ENCODE measurements around the gene RPRD1B. TPM values are rescaled to one million over a fixed set of nuclear protein-coding genes. Genes with fewer than 3 reads are reported as not detected.

RPRD1B gene
- total and polyA plus RNA-seq, 2 of the 4 experiments (the other 2 are of a cell fraction) = 8.4 to 9.9 TPM

DNA sequence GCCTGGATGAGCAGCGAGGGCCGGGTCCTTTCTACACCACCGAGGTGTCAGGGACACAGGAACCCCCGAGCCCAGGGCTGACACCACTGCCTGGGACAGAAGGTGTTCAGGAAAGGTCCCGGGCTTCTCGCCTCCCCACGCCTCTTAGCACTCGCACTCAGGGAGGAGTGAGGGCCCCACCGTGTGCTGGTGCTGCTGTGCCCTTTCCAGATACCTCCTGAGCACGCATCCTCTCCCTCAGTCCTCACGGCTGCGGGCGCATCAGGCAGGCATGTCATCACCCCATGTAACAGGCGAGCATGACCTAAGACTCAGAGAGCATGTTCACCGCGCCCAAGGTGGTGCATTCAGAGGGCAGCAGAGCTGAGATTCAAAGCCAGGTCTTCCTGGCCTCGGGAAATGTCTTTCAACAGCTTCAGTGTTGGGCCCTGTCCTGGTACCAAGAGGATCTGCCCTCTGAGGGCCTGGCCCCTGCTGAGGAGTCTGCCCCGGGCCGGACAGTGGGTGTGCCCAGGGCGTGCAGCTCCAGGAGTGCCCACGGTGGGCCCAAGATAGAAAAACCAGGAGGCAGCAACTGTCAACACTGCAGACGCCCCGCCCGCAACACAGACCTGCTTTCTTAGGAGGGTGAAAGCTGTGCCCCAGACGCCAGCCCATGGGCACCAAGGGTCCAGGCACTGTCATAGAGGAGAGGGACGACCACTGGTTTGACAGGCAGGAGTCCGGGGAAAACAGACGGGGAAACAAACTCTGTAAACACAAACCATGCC, 102.3 kb downstream of the RPRD1B start:
- H4K91ac ChIP-seq (ENCODE audit: insufficient read depth, low read depth, low read length) = peak overlapping the region; percentile 68
- no peaks in the 10 kb centered on the region for H3K27me3 ChIP-seq (ENCODE audit: control insufficient read depth, insufficient read depth, low read length)
- no peak for TF ChIP-seq POLR2A (IDR thresholded peaks at IDR 0.05; ENCODE audit: low read depth, low read length)
- no peak for TF ChIP-seq MAZ (IDR thresholded peaks at IDR 0.05; ENCODE audit: borderline replicate concordance, low read depth, low read length)
- TF ChIP-seq FOS (IDR thresholded peaks at IDR 0.05; ENCODE audit: low read depth, low read length) = no peak
- TF ChIP-seq RFX5 (IDR thresholded peaks at IDR 0.05; ENCODE audit: low read depth, low read length) = no peak
- TF ChIP-seq RAD21 (IDR thresholded peaks at IDR 0.05; ENCODE audit: low read length) = no peak
- TF ChIP-seq CTCF (conservative IDR thresholded peaks at IDR 0.05; ENCODE audit: low read depth, low read length) = no peak
- TF ChIP-seq SMC3 (IDR thresholded peaks at IDR 0.05; ENCODE audit: low read depth, low read length) = no peak
- no peak for TF ChIP-seq NFE2L2 (IDR thresholded peaks at IDR 0.05; ENCODE audit: low read depth, low read length)
- no peak for TF ChIP-seq USF2 (IDR thresholded peaks at IDR 0.05; ENCODE audit: low read depth, low read length)
- no peak for TF ChIP-seq MAFK (IDR thresholded peaks at IDR 0.05; ENCODE audit: low read depth, low read length)
- no peak for TF ChIP-seq MXI1 (IDR thresholded peaks at IDR 0.05; ENCODE audit: borderline replicate concordance, low read depth, low read length)
- TF ChIP-seq, protein P1, sequence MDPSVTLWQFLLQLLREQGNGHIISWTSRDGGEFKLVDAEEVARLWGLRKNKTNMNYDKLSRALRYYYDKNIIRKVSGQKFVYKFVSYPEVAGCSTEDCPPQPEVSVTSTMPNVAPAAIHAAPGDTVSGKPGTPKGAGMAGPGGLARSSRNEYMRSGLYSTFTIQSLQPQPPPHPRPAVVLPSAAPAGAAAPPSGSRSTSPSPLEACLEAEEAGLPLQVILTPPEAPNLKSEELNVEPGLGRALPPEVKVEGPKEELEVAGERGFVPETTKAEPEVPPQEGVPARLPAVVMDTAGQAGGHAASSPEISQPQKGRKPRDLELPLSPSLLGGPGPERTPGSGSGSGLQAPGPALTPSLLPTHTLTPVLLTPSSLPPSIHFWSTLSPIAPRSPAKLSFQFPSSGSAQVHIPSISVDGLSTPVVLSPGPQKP (IDR thresholded peaks at IDR 0.05; ENCODE audit: borderline replicate concordance, low read depth, low read length) = no peak
- no peak for TF ChIP-seq BHLHE40 (IDR thresholded peaks at IDR 0.05; ENCODE audit: low read depth, low read length)
- no peak overlapping the region for H2BK15ac ChIP-seq (ENCODE audit: low read depth, low read length)
- H4K8ac ChIP-seq (ENCODE audit: low read depth in 2 of 2, low read length in 2 of 2) = peak overlapping the region in 1 of 2 experiments; percentile 70; a peak in 2 of 4 replicates
- H4K5ac ChIP-seq (ENCODE audit: low read depth, low read length) = no peak overlapping the region
- H4K20me1 ChIP-seq (ENCODE audit: insufficient read depth, low read length) = no peaks in the 10 kb centered on the region
- H3K4me3 ChIP-seq (ENCODE audit: insufficient read depth, low read depth, low read length) = no peak overlapping the region
- 91% methylated on average over 24 of the region's 28 CpGs; no CpG with 5 or more reads in 1 of the 2 experiments for WGBS, 2 experiments (ENCODE audit: extremely low coverage in 2 of 2, insufficient read length in 1 of 2)
- peaks cover 20% of the 10 kb centered on the region for H3K9me1 ChIP-seq (ENCODE audit: insufficient read depth, low read length)
- peak overlapping the region; percentile 31; the same call in 1 of the 2 replicates for H2BK20ac ChIP-seq (ENCODE audit: low read depth, low read length)
- ChIA-PET POLR2A (ENCODE audit: unreplicated experiment) (no interaction called here), CTCF (interaction anchor here (0.5 kb wide), 1 partner anchor 1688 kb away, joined by 3 read pairs; no protein-coding TSS in a partner anchor)
- no peak overlapping the region for H3K27ac ChIP-seq (ENCODE audit: insufficient read depth, low read length)
- no peak overlapping the region for H3K4me2 ChIP-seq (ENCODE audit: low read depth, low read length)
- H2BK5ac ChIP-seq (ENCODE audit: low read depth, low read length, poor library complexity, severe bottlenecking) = no peak overlapping the region
- intact Hi-C loops (cut with micrococcal nuclease) (no loop called here), dilution Hi-C loops (cut with HindIII; ENCODE audit: low sequenced_read_pairs, unreplicated experiment) (no loop called here), in situ Hi-C loops (cut with MboI; ENCODE audit: low sequenced_read_pairs) (no loop called here)
- peaks cover 7% of the 10 kb centered on the region for H3K4me1 ChIP-seq (ENCODE audit: control insufficient read depth, insufficient read depth, low read length)
- peak overlapping the region; percentile 85; the same call in 1 of the 2 replicates for H3K14ac ChIP-seq (replicated peaks; ENCODE audit: low read depth, low read length)
- no peak overlapping the region for H3K56ac ChIP-seq (ENCODE audit: extremely low read depth, insufficient read depth, low read length)
- ATAC-seq (ENCODE audit: low read depth) (no peak), DNase-seq (no peak)
- BruUV-seq (replicated peaks) = no TSS peak
- no peak overlapping the region for H3K18ac ChIP-seq (ENCODE audit: low read depth, low read length)
- peak overlapping the region; percentile 37 for H2AK9ac ChIP-seq (replicated peaks; ENCODE audit: low read depth, low read length, poor library complexity)
- H2AFZ ChIP-seq (replicated peaks; ENCODE audit: low read length, poor library complexity) = no peak overlapping the region
- H2BK120ac ChIP-seq (ENCODE audit: low read depth, low read length) = peak overlapping the region; percentile 94
- peaks cover 72% of the 10 kb centered on the region for H3K36me3 ChIP-seq (ENCODE audit: control insufficient read depth, insufficient read depth, low read length)
- peak overlapping the region; percentile 87 for H2AK5ac ChIP-seq (ENCODE audit: low read depth, low read length)
- no peak overlapping the region for H3K9ac ChIP-seq (ENCODE audit: low read depth, low read length)
- H3K4ac ChIP-seq (ENCODE audit: low read depth, low read length) = peak overlapping the region; percentile 93
- no peaks in the 10 kb centered on the region for H3K9me3 ChIP-seq (ENCODE audit: control insufficient read depth, insufficient read depth, low read length)
- no peak overlapping the region for H3K23ac ChIP-seq (ENCODE audit: low read depth, low read length)
- H3K79me1 ChIP-seq (ENCODE audit: low read depth in 1 of 2, low read length in 2 of 2) = peaks cover 0 to 10% of the 10 kb centered on the region in 2 experiments; a peak in 2 of 4 replicates

Data from IMR-90 (cell line).